ENCODE results near the gene APOE. TPM values are rescaled to one million over a fixed set of nuclear protein-coding genes. Genes with fewer than 3 reads are reported as not detected.
"Not testable (repeated sequence)": the region's sequence is repeated elsewhere in the genome, so short reads cannot be mapped to it uniquely, and the experiment has no call there.

APOE gene
- total and polyA plus RNA-seq, 7 donors = 4.9 to 19.0 (median 11.9) TPM

DNA sequence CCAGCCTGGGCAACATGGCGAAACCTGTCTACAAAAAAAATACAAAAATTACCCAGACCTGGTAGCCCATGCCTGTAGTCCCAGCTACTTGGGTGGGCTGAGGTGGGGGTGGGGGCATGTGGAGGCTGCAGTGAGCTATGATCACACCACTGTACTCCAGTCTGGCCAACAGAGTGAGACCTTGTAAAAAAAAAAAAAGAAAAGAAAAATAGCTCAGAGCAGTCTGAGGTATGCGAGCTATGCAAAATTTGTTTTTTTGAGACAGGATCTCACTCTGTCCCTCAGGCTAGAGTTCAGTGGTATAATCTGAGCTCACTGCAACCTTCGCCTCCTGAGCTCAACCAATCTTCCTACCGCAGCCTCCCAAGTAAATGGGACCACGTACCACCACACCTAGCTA, 21.7 kb upstream of the APOE start:
- ATAC-seq = no peak
- DNase-seq = no peak
- WGBS, 3 donors = 92 to 98% (median 93%) methylated on average over 5 of the region's 5 CpGs
- intact Hi-C loops (cut with DNase I) = no loop called here
- Histone ChIP-seq H3K9me3 (no peaks in the 10 kb centered on the region), H3K27me3 (ENCODE audit: insufficient read depth in 3 of 3, low read length in 2 of 3) (no peaks in the 10 kb centered on the region), H3K4me3 (no peak overlapping the region), H3K4me1 (no peaks in the 10 kb centered on the region), H3K27ac (no peak overlapping the region), H3K36me3 (ENCODE audit: insufficient read depth in 1 of 2, low read depth in 1 of 2) (no peaks in the 10 kb centered on the region)
- TF ChIP-seq, protein P1, sequence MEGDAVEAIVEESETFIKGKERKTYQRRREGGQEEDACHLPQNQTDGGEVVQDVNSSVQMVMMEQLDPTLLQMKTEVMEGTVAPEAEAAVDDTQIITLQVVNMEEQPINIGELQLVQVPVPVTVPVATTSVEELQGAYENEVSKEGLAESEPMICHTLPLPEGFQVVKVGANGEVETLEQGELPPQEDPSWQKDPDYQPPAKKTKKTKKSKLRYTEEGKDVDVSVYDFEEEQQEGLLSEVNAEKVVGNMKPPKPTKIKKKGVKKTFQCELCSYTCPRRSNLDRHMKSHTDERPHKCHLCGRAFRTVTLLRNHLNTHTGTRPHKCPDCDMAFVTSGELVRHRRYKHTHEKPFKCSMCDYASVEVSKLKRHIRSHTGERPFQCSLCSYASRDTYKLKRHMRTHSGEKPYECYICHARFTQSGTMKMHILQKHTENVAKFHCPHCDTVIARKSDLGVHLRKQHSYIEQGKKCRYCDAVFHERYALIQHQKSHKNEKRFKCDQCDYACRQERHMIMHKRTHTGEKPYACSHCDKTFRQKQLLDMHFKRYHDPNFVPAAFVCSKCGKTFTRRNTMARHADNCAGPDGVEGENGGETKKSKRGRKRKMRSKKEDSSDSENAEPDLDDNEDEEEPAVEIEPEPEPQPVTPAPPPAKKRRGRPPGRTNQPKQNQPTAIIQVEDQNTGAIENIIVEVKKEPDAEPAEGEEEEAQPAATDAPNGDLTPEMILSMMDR (IDR thresholded peaks at IDR 0.05) = no peak

DNA sequence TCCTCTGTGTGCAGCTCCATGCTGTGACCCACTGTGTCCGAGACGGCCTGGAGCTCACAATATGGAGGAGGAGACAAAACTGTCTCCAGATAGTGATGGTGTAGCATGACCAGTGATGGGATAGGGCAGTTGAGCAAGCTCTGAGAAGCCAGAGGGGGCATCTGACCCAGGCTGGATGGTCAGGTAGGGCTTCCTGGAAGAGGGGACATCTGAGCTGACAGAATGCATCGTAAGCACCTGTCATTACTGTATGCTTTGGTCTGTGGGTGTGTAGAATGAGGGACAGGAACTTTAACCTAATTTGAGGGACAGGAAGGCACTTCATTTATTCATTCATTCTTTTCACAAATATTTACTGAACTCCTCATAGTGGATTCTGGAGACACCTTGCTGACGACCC, 21.0 kb upstream of the APOE start:
- Histone ChIP-seq H3K27ac (no peak overlapping the region), H3K36me3 (ENCODE audit: insufficient read depth in 1 of 2, low read depth in 1 of 2) (no peaks in the 10 kb centered on the region), H3K27me3 (ENCODE audit: insufficient read depth in 3 of 3, low read length in 2 of 3) (no peaks in the 10 kb centered on the region), H3K4me1 (peaks cover 4% of the 10 kb centered on the region), H3K4me3 (no peak overlapping the region), H3K9me3 (no peaks in the 10 kb centered on the region)
- ATAC-seq (no peak), DNase-seq (no peak)
- 88 to 97% (median 95%) methylated on average over 4 of the region's 4 CpGs for WGBS, 3 donors
- intact Hi-C loops (cut with DNase I) = no loop called here
- TF ChIP-seq, protein P1 (IDR thresholded peaks at IDR 0.05) = no peak

DNA sequence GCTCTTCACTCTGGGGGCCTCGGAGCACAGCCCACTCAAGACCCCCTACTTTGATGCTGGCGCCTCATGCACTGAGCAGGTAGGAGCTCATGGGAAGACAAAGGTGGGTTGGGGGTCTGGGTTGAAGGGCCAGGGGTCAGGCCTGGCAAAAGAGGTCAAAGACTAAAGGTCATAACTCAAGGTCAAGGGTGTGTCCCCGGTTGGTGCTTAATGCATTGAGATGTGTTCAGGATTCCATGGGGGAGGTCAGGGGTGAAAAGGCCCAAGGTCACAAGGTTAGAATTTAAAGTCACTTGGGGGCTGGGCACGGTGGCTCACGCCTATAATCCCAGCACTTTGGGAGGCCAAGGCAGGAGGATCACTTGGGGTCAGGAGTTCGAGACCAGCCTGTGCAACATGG, 19.5 kb upstream of the APOE start:
- TF ChIP-seq, protein P1 (IDR thresholded peaks at IDR 0.05) = no peak
- WGBS, 3 donors = 92 to 98% (median 94%) methylated on average over 6 of the region's 6 CpGs

GRCh38 chr19:44887648-44888047, 17.9 kb upstream of the APOE start:
- intact Hi-C loops (cut with DNase I) = no loop called here
- H3K4me3 ChIP-seq = no peak overlapping the region
- no peak overlapping the region for H3K27ac ChIP-seq
- DNase-seq (no peak), ATAC-seq (no peak)
- no peaks in the 10 kb centered on the region for H3K27me3 ChIP-seq (ENCODE audit: insufficient read depth in 3 of 3, low read length in 2 of 3)
- peaks cover 16% of the 10 kb centered on the region for H3K4me1 ChIP-seq
- TF ChIP-seq, protein P1 (IDR thresholded peaks at IDR 0.05) = no peak
- no peaks in the 10 kb centered on the region for H3K9me3 ChIP-seq
- WGBS, 3 donors = 75 to 83% (median 76%) methylated on average over 4 of the region's 4 CpGs
- H3K36me3 ChIP-seq (ENCODE audit: insufficient read depth in 1 of 2, low read depth in 1 of 2) = peaks cover 1 to 3% of the 10 kb centered on the region in 2 donors

More for the DNA sequence above, 19.5 kb upstream of the APOE start:
- Histone ChIP-seq H3K27ac (no peak overlapping the region), H3K4me3 (no peak overlapping the region), H3K4me1 (peaks cover 7% of the 10 kb centered on the region), H3K9me3 (no peaks in the 10 kb centered on the region), H3K27me3 (ENCODE audit: insufficient read depth in 3 of 3, low read length in 2 of 3) (no peaks in the 10 kb centered on the region), H3K36me3 (ENCODE audit: insufficient read depth in 1 of 2, low read depth in 1 of 2) (no peaks in the 10 kb centered on the region)
- no peak for DNase-seq
- intact Hi-C loops (cut with DNase I) = no loop called here
- no peak for ATAC-seq

- H3K27me3 ChIP-seq (ENCODE audit: insufficient read depth in 3 of 3, low read length in 2 of 3); DNase-seq; H3K4me3 ChIP-seq; intact Hi-C loops (cut with DNase I); H3K27ac ChIP-seq; ATAC-seq; H3K9me3 ChIP-seq: not testable (repeated sequence)
- Histone ChIP-seq H3K36me3 (ENCODE audit: insufficient read depth in 1 of 2, low read depth in 1 of 2) (peaks cover 4 to 10% of the 10 kb centered on the region in 2 donors), H3K4me1 (peaks cover 21% of the 10 kb centered on the region)
- 89 to 92% (median 91%) methylated on average over 4 to 5 of the region's 5 CpGs for WGBS, 3 donors
These were observed 17.3 kb upstream of the APOE start for GRCh38 chr19:44888335-44888734.

Measured in psoas muscle (tissue), 8 donors.